ENCODE results near the gene KLF12.

GRCh38 chr13:74103970-74104555 lies 30.1 kb downstream of the KLF12 start:
- TF ChIP-seq JUN (IDR thresholded peaks at IDR 0.05; ENCODE audit: borderline replicate concordance, low read depth, low read length): no peak
- TF ChIP-seq JUN (CRISPR knock-in tag; IDR thresholded peaks at IDR 0.05; ENCODE audit: borderline replicate concordance): no peak
- TF ChIP-seq RUNX1 (IDR thresholded peaks at IDR 0.05; ENCODE audit: low read depth): no peak
- TF ChIP-seq HBP1 (CRISPR knock-in tag; IDR thresholded peaks at IDR 0.05): no peak
- TF ChIP-seq ZNF24 (IDR thresholded peaks at IDR 0.05): no peak
- TF ChIP-seq FOXP4 (CRISPR knock-in tag; IDR thresholded peaks at IDR 0.05; ENCODE audit: borderline replicate concordance): no peak
- no peak for TF ChIP-seq CREB3 (tag; conservative IDR thresholded peaks at IDR 0.05; ENCODE audit: low read depth)
- TF ChIP-seq ZNF395 (CRISPR knock-in tag; IDR thresholded peaks at IDR 0.05): no peak
- TF ChIP-seq PURB (CRISPR knock-in tag; IDR thresholded peaks at IDR 0.05; ENCODE audit: low read depth): no peak
- TF ChIP-seq CTCF (IDR thresholded peaks at IDR 0.05 in 2 of 3, conservative IDR thresholded peaks at IDR 0.05 in 1 of 3; ENCODE audit: insufficient read depth in 2 of 3, low read depth in 1 of 3, low read length in 3 of 3): no peak
- no peak for TF ChIP-seq ZNF3 (CRISPR knock-in tag; IDR thresholded peaks at IDR 0.05)
- no peak for TF ChIP-seq ZNF780A (CRISPR knock-in tag; IDR thresholded peaks at IDR 0.05)
